GM12872 (cell line): ENCODE results near the gene RBM15B.

Source experiments
- CTCF ChIP-seq: IDR thresholded peaks from 3 replicates; pipeline ENCODE4 v1.5.1; 2011; ENCODE audit warnings: low read depth, mild to moderate bottlenecking, low read length, moderate library complexity; ENCODE audit not compliant: insufficient read depth

The RBM15B gene

GRCh38 chr3:51391075-51391565, at the start of gene RBM15B:
Gene RBM15B (plus strand): TSS chr3:51391285. CDS start chr3:51391400, 115 bp downstream.
- no peak; the same call in 2 of the 3 replicates for TF ChIP-seq CTCF

GRCh38 chr3:51343918-51344687, 47.0 kb upstream of the RBM15B start:
- TF ChIP-seq CTCF: no peak

GRCh38 chr3:51350751-51351150, 40.3 kb upstream of the RBM15B start:
- TF ChIP-seq CTCF: no peak

- no peak for TF ChIP-seq CTCF
These were observed 38.0 kb upstream of the RBM15B start for GRCh38 chr3:51353131-51353530.

GRCh38 chr3:51353691-51354090, 37.4 kb upstream of the RBM15B start:
- TF ChIP-seq CTCF: no peak

GRCh38 chr3:51354172-51354571, 36.9 kb upstream of the RBM15B start:
- TF ChIP-seq CTCF: no peak

GRCh38 chr3:51354731-51355615, 36.1 kb upstream of the RBM15B start:
- no peak for TF ChIP-seq CTCF
